DOHH2 (cell line): ENCODE measurements around the gene ITPKB.

Experiments
- CTCF ChIP-seq: fragments of 200-600 bp; sonication (generic); IDR thresholded peaks from one replicate; pipeline ENCODE4 v1.5.1; 2014; ENCODE audit warnings: antibody characterized with exemption, mild to moderate bottlenecking, low read depth, low read length; ENCODE audit not compliant: poor library complexity, severe bottlenecking
- EZH2phosphoT487 ChIP-seq: fragments of 200-600 bp; sonication (generic); IDR thresholded peaks from 2 replicates; pipeline ENCODE4 v1.6.1; 2017; ENCODE audit warnings: borderline replicate concordance, mild to moderate bottlenecking, antibody characterized with exemption, low read length, moderate library complexity, mixed read lengths

GRCh38 chr1:226603858-226604559 is 135.1 kb downstream of the ITPKB start:
- TF ChIP-seq CTCF (no peak), EZH2phosphoT487 (no peak)
